ENCODE data around the gene NDUFB8. TPM values are rescaled to one million over a fixed set of nuclear protein-coding genes. Genes with fewer than 3 reads are reported as not detected.
A peak's percentile ranks its signal among the peaks of the same experiment; 100 is the strongest.

Gene NDUFB8
- total RNA-seq, 1 donor from 2014 or later = 124 TPM

- Mint-ChIP-seq H3K27ac (no peak overlapping the region), H3K36me3 (peaks cover 25% of the 10 kb centered on the region), H3K4me3 (peak overlapping the region; percentile 7), H3K4me1 (peaks cover 15% of the 10 kb centered on the region), H3K9me3 (no peaks in the 10 kb centered on the region), H3K27me3 (ENCODE audit: insufficient read depth, low read depth) (no peaks in the 10 kb centered on the region)
- H3K4me1 ChIP-seq = peaks cover 11% of the 10 kb centered on the region
- H2AFZ ChIP-seq (replicated peaks) = no peak overlapping the region
- no peak for DNase-seq (ENCODE audit: low spot score)
- H3K79me2 ChIP-seq (ENCODE audit: low read depth) = no peaks in the 10 kb centered on the region
- H3K27ac ChIP-seq = no peak overlapping the region
- peaks cover 26% of the 10 kb centered on the region for H4K20me1 ChIP-seq (ENCODE audit: low read depth)
- peaks cover 3% of the 10 kb centered on the region for H3K36me3 ChIP-seq
- TF ChIP-seq, protein P1, sequence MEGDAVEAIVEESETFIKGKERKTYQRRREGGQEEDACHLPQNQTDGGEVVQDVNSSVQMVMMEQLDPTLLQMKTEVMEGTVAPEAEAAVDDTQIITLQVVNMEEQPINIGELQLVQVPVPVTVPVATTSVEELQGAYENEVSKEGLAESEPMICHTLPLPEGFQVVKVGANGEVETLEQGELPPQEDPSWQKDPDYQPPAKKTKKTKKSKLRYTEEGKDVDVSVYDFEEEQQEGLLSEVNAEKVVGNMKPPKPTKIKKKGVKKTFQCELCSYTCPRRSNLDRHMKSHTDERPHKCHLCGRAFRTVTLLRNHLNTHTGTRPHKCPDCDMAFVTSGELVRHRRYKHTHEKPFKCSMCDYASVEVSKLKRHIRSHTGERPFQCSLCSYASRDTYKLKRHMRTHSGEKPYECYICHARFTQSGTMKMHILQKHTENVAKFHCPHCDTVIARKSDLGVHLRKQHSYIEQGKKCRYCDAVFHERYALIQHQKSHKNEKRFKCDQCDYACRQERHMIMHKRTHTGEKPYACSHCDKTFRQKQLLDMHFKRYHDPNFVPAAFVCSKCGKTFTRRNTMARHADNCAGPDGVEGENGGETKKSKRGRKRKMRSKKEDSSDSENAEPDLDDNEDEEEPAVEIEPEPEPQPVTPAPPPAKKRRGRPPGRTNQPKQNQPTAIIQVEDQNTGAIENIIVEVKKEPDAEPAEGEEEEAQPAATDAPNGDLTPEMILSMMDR (IDR thresholded peaks at IDR 0.05) = no peak
- TF ChIP-seq EZH2phosphoT487 (IDR thresholded peaks at IDR 0.05) = no peak
- no peak for TF ChIP-seq EZH2 (IDR thresholded peaks at IDR 0.05)
- H3K4me3 ChIP-seq = no peak overlapping the region
- H3K9ac ChIP-seq = no peak overlapping the region
- H3K9me3 ChIP-seq (ENCODE audit: low read depth) = no peaks in the 10 kb centered on the region
- peaks cover 17% of the 10 kb centered on the region for H3F3A ChIP-seq (ENCODE audit: low read depth)
- no peak overlapping the region for H3K4me2 ChIP-seq
- H3K27me3 ChIP-seq = peaks cover 41% of the 10 kb centered on the region
These were observed 8.9 kb downstream of the NDUFB8 start for GRCh38 chr10:100520811-100521210.

DNA sequence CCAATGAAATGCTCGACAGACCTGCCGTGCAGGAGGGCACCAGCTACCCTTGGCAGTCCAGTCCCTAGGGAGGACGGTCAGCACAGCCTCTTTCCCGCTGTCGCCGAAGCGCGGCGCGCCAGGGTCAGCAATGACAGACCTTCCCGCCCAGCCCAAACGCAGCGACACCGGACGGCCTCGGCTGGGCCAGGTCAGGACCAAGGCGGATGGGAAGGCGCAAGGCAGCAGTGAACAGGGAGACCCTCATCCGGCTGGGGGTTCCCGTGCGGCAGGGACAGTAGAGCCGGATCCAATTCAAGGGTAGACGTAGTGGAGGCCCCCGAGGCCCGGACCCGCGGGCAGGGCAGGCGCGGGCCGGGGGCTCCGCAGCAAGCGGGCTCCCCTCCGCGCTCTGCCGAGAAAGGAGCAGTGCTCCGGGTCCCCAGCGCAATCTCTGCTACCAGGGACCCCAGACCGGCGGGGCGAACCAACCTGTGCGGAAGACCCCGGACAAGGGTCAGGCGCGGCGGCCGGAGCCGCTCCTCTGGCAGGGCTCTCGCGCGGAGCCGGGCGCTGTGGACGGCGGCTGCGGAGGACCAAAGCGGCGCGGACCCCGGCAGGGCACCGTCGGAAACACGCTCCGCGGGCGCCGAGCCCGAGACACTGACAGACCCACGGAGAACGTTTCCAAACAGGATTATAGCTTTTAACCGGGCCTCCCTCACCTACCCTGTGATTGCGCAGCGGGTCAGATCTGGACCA is 10.2 kb downstream of the NDUFB8 start, which contains the start of gene SEC31B:
TSS of gene SEC31B (minus strand) at position 551 of the 741 bp plus-strand sequence. CDS start 2,909 bp downstream, outside the sequence.
- peaks cover 11% of the 10 kb centered on the region for H3K4me1 ChIP-seq

GRCh38 chr10:100518761-100519241 is 10.9 kb downstream of the NDUFB8 start:
- no peak overlapping the region for H2AFZ ChIP-seq (replicated peaks)
- H3K4me2 ChIP-seq = peak overlapping the region; percentile 90
- Mint-ChIP-seq H3K27ac (no peak overlapping the region), H3K27me3 (ENCODE audit: insufficient read depth, low read depth) (no peaks in the 10 kb centered on the region), H3K4me1 (peaks cover 15% of the 10 kb centered on the region), H3K9me3 (no peaks in the 10 kb centered on the region), H3K4me3 (peak overlapping the region; percentile 91), H3K36me3 (peaks cover 13% of the 10 kb centered on the region)
- no peaks in the 10 kb centered on the region for H3K9me3 ChIP-seq (ENCODE audit: low read depth)
- peak overlapping the region; percentile 60 for H3K4me3 ChIP-seq
- DNase-seq (ENCODE audit: low spot score) = peak; percentile 83
- H3K79me2 ChIP-seq (ENCODE audit: low read depth) = no peaks in the 10 kb centered on the region
- H4K20me1 ChIP-seq (ENCODE audit: low read depth) = peaks cover 22% of the 10 kb centered on the region
- no peak overlapping the region for H3K9ac ChIP-seq
- TF ChIP-seq, protein P1 (IDR thresholded peaks at IDR 0.05) = peak; percentile 81
- no peak for TF ChIP-seq EZH2 (IDR thresholded peaks at IDR 0.05)
- TF ChIP-seq EZH2phosphoT487 (IDR thresholded peaks at IDR 0.05) = no peak
- no peak overlapping the region for H3K27ac ChIP-seq
- H3K36me3 ChIP-seq = no peaks in the 10 kb centered on the region
- peaks cover 17% of the 10 kb centered on the region for H3F3A ChIP-seq (ENCODE audit: low read depth)
- H3K4me1 ChIP-seq = peaks cover 11% of the 10 kb centered on the region
- peaks cover 41% of the 10 kb centered on the region for H3K27me3 ChIP-seq

More for the DNA sequence above, 10.2 kb downstream of the NDUFB8 start, which contains the start of gene SEC31B:
- peaks cover 41% of the 10 kb centered on the region for H3K27me3 ChIP-seq
- peaks cover 17% of the 10 kb centered on the region for H3F3A ChIP-seq (ENCODE audit: low read depth)
- Mint-ChIP-seq H3K4me3 (peak within 1 kb of the TSS; percentile 91), H3K4me1 (peaks cover 15% of the 10 kb centered on the region), H3K27ac (no peak within 1 kb of the TSS), H3K27me3 (ENCODE audit: insufficient read depth, low read depth) (no peaks in the 10 kb centered on the region), H3K36me3 (peaks cover 15% of the 10 kb centered on the region), H3K9me3 (no peaks in the 10 kb centered on the region)
- TF ChIP-seq, protein P1 (IDR thresholded peaks at IDR 0.05) = no peak
- TF ChIP-seq EZH2phosphoT487 (IDR thresholded peaks at IDR 0.05) (peak; percentile 57), EZH2 (IDR thresholded peaks at IDR 0.05) (peak; percentile 67)
- H3K79me2 ChIP-seq (ENCODE audit: low read depth) = no peaks in the 10 kb centered on the region
- no peaks in the 10 kb centered on the region for H3K36me3 ChIP-seq
- H3K4me2 ChIP-seq = peak within 1 kb of the TSS; percentile 90
- H3K27ac ChIP-seq = no peak within 1 kb of the TSS
- H3K4me3 ChIP-seq = peak within 1 kb of the TSS; percentile 60
- peak; percentile 87 for DNase-seq (ENCODE audit: low spot score)
- no peak within 1 kb of the TSS for H2AFZ ChIP-seq (replicated peaks)
- peaks cover 23% of the 10 kb centered on the region for H4K20me1 ChIP-seq (ENCODE audit: low read depth)
- no peaks in the 10 kb centered on the region for H3K9me3 ChIP-seq (ENCODE audit: low read depth)
- no peak within 1 kb of the TSS for H3K9ac ChIP-seq
